DOHH2 (cell line): ENCODE data around the gene PRRT1B.

Source experiments
- EZH2phosphoT487 ChIP-seq: fragments of 200-600 bp; sonication (generic); IDR thresholded peaks from 2 replicates; pipeline ENCODE4 v1.6.1; 2017; ENCODE audit warnings: borderline replicate concordance, mild to moderate bottlenecking, antibody characterized with exemption, low read length, moderate library complexity, mixed read lengths
- TF ChIP-seq, protein P1 (sequence below): fragments of 200-600 bp; sonication (generic); IDR thresholded peaks from one replicate; pipeline ENCODE4 v1.5.1; 2014; ENCODE audit warnings: antibody characterized with exemption, mild to moderate bottlenecking, low read depth, low read length; ENCODE audit not compliant: poor library complexity, severe bottlenecking

DNA sequence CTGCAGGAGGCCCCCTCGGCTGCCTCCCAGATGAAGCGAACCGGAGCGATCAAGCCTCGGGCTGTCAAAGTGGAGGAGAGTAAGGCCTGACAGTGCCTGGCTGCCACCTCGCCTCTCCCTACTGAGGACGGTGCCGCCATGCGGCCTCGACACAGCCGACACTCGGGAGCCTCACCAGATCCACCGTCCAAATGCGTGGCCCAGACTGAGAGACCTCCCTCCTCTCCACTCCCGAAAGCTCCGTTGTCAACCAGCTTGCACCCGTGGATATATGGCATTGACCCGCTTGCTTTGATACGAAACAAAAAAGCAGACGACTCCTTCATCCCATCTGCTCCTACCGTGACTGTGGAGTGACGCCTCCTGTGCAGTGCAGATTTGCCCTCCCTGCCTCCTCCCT, 49.5 kb upstream of the PRRT1B start:
- TF ChIP-seq, protein P1, sequence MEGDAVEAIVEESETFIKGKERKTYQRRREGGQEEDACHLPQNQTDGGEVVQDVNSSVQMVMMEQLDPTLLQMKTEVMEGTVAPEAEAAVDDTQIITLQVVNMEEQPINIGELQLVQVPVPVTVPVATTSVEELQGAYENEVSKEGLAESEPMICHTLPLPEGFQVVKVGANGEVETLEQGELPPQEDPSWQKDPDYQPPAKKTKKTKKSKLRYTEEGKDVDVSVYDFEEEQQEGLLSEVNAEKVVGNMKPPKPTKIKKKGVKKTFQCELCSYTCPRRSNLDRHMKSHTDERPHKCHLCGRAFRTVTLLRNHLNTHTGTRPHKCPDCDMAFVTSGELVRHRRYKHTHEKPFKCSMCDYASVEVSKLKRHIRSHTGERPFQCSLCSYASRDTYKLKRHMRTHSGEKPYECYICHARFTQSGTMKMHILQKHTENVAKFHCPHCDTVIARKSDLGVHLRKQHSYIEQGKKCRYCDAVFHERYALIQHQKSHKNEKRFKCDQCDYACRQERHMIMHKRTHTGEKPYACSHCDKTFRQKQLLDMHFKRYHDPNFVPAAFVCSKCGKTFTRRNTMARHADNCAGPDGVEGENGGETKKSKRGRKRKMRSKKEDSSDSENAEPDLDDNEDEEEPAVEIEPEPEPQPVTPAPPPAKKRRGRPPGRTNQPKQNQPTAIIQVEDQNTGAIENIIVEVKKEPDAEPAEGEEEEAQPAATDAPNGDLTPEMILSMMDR: no peak
- no peak for TF ChIP-seq EZH2phosphoT487
